G401 (cell line): ENCODE results near the gene HMGCLL1. TPM values are rescaled to one million over a fixed set of nuclear protein-coding genes. Genes with fewer than 3 reads are reported as not detected.

Experiments
- DNase-seq: peaks from one replicate; pipeline ENCODE4 v3.0.0-alpha.2; 2015; ENCODE audit warnings: low spot score
- in situ Hi-C: cut with HindIII; loops from 2 replicates; pipeline ENCODE4 v1.10.0; 2016; ENCODE audit warnings: low sequenced_read_pairs, mixed read lengths
- total RNA-seq: library from RNA; depleted of rRNA; stranded (reverse); fragments of >200 nt; shearing (Covaris generic); gene quantifications from 2 replicates; pipeline ENCODE4 v1.2.3, GENCODE V29; 2014

HMGCLL1 gene
- total RNA-seq, 1 experiment from 2014 or later: not detected

- in situ Hi-C loops: no loop called here
- no peak for DNase-seq
Observed at GRCh38 chr6:55541024-55541423, 38.0 kb downstream of the HMGCLL1 start.

GRCh38 chr6:55536391-55536956 lies 42.5 kb downstream of the HMGCLL1 start:
- no peak for DNase-seq

GRCh38 chr6:55531496-55531895 lies 47.5 kb downstream of the HMGCLL1 start:
- no peak for DNase-seq
- in situ Hi-C loops: no loop called here

More at GRCh38 chr6:55536391-55536956, 42.5 kb downstream of the HMGCLL1 start:
- in situ Hi-C loops: no loop called here

DNA sequence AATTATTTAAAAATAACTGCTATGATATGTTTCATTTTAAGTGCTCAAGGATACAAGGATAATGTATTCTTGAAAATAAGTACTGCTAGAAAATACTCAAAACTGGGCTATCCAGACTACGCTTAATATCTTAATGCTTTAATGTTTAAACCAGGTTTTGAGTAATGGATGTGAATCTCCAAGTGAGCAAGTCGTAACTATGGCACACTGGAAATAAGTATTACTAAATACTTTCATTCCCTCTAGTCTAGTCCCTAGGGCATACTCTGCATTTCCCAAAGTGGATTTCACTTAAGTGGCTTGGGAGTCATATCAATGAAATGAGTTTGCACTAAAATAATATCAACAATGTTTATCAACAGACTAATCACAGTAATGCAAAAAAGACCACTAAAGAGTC lies 48.1 kb downstream of the HMGCLL1 start:
- in situ Hi-C loops: no loop called here
- DNase-seq: no peak

- no peak for DNase-seq
- in situ Hi-C loops: no loop called here
Observed at GRCh38 chr6:55528624-55529023, 50.4 kb downstream of the HMGCLL1 start.

- in situ Hi-C loops: no loop called here
- DNase-seq: no peak
Observed at GRCh38 chr6:55524441-55524840, 54.6 kb downstream of the HMGCLL1 start.

DNA sequence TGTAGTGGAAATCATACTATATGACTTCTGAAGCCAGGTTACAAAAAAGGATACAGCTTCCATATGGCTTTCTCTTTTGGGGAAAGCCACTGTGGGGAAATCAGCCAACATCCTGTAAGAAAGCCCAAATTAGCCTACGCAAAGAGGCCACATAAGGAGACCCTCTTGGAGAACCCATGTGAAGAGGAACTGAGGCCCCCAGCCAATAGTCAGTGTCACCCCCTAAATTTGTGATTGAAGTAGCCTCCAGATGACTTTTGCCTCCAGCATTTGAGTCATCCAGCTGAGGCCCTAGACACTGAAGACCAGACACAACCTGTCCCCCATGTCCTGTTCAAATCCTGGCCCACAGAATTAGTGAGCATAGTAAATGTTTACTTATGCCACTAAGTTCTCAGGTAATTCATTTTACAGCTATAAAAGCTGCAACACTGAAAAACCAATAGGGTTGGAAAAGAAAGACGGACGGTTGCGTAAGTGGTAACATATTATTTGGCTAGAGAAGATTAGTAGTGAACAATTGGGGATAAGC lies 60.4 kb downstream of the HMGCLL1 start:
- in situ Hi-C loops: no loop called here
- no peak for DNase-seq

GRCh38 chr6:55516736-55517135 lies 62.3 kb downstream of the HMGCLL1 start:
- DNase-seq: no peak

GRCh38 chr6:55512904-55513303 lies 66.1 kb downstream of the HMGCLL1 start:
- no peak for DNase-seq
- in situ Hi-C loops: no loop called here

More at GRCh38 chr6:55516736-55517135, 62.3 kb downstream of the HMGCLL1 start:
- in situ Hi-C loops: no loop called here

- in situ Hi-C loops: no loop called here
- no peak for DNase-seq
Observed at GRCh38 chr6:55511122-55511800, 67.7 kb downstream of the HMGCLL1 start.

- DNase-seq: no peak
- in situ Hi-C loops: no loop called here
Observed at GRCh38 chr6:55499591-55499990, 79.4 kb downstream of the HMGCLL1 start.

DNA sequence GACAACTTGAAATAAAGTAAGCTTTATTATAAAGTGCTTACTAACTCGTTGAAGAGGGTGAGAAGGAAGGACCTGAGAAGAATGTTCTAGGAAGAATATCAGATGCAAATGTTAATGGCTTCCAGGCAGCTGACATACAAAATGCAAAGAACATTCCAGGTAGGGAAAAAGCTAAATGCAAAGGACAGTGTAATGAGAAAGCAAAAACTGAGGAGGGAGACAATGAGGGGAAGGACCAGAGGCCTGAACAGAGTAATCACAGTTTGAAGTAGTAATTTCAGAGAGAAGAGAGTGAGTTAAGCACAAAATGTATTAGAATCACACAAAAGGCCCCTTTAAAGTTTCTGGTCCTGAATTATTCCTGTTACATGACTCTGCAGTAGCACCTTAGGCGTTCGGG lies 81.3 kb downstream of the HMGCLL1 start:
- in situ Hi-C loops: no loop called here

GRCh38 chr6:55496201-55496600 lies 82.8 kb downstream of the HMGCLL1 start:
- in situ Hi-C loops: no loop called here
- no peak for DNase-seq

More for the DNA sequence above, 81.3 kb downstream of the HMGCLL1 start:
- no peak for DNase-seq

DNA sequence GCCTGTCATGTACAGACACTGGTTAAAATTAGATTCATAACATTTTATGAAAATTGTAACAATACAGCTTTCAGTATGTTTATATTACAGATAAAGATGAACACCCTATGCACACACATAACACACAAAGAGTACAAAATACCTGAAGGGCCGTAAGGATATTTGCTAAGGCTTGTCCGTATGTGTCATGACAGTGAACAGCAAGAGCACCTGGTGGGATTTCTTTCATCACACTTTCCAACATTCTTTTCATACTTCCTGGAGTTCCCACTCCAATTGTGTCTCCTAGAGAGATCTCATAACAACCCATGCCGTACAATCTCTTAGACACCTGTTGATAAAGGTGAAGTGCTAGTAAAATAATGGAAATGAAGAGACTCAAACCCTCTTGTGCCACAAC lies 83.7 kb downstream of the HMGCLL1 start:
- in situ Hi-C loops: no loop called here
- no peak for DNase-seq

- in situ Hi-C loops: no loop called here
- no peak for DNase-seq
Observed at GRCh38 chr6:55494411-55494810, 84.6 kb downstream of the HMGCLL1 start.

GRCh38 chr6:55492259-55492658 lies 86.7 kb downstream of the HMGCLL1 start:
- no peak for DNase-seq
- in situ Hi-C loops: no loop called here

DNA sequence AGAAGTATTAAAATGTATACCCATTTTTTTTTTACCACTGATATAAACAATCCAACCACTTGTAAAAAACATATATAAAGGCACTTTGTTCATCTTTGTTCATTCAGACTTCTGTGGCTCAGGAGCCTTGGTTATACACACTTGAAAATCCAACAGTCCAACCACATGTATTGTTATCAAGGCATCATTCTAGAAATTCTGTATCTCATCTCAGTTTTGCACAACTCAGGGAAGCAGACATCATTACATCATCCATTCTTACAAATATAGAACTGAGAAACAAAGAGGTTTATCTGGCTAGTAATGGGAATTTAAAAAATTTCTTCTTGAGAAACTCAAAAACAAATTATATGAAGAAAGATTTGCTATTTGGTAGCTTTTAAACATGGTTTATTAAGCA lies 88.1 kb downstream of the HMGCLL1 start:
- DNase-seq: no peak
- in situ Hi-C loops: no loop called here

GRCh38 chr6:55474382-55474781 lies 104.6 kb downstream of the HMGCLL1 start:
- in situ Hi-C loops: no loop called here
- no peak for DNase-seq

GRCh38 chr6:55473722-55474121 lies 105.3 kb downstream of the HMGCLL1 start:
- DNase-seq: no peak
- in situ Hi-C loops: no loop called here

- in situ Hi-C loops: no loop called here
- no peak for DNase-seq
Observed at GRCh38 chr6:55469951-55470366, 109.0 kb downstream of the HMGCLL1 start.

- in situ Hi-C loops: no loop called here
- DNase-seq: no peak
Observed at GRCh38 chr6:55456016-55456415, 123.0 kb downstream of the HMGCLL1 start.
